Tibial artery (tissue), 4 donors: ENCODE measurements around the gene SAYSD1.

ENCODE experiments used
- DNase-seq, 2 donors: peaks; one replicate each; pipeline ENCODE4 v3.0.0-alpha.2; 2019
- H3K27ac ChIP-seq, 2 donors: fragments of 200-600 bp; sonication (generic) in 1 of 2; 1 replicate in 1 of 2; 2 replicates in 1 of 2; pipeline ENCODE4 v1.5.1; 2018 to 2019; ENCODE audit warnings: mild to moderate bottlenecking in 1 of 2
- H3K27me3 ChIP-seq, 2 donors: fragments of 200-600 bp; sonication (generic) in 1 of 2; one replicate each; pipeline versions ENCODE4 v1.5.1 to v1.6.0; 2016 to 2019
- H3K36me3 ChIP-seq, 3 donors: fragments of 200-600 bp; sonication (generic) in 2 of 3; one replicate each; pipeline ENCODE4 v1.5.1; 2016 to 2019; ENCODE audit warnings: mild to moderate bottlenecking in 2 of 3
- H3K4me1 ChIP-seq, 4 donors: fragments of 200-600 bp; sonication (generic) in 2 of 4; 1 replicate in 3 of 4; 2 replicates in 1 of 4; pipeline ENCODE4 v1.5.1; 2016 to 2019
- H3K4me3 ChIP-seq, 2 donors: fragments of 200-600 bp; sonication (generic) in 1 of 2; 1 replicate in 1 of 2; 2 replicates in 1 of 2; pipeline ENCODE4 v1.5.1; 2018 to 2019; ENCODE audit warnings: mild to moderate bottlenecking in 2 of 2
- H3K9me3 ChIP-seq, 3 donors: fragments of 200-600 bp; sonication (generic) in 1 of 3; one replicate each; pipeline ENCODE4 v1.5.1; 2016 to 2019
- intact Hi-C: fragments of 100-400 bp; cut with DNase I; formaldehyde crosslinking; loops from one replicate; pipeline ENCODE4 v1.15.0; 2023; ENCODE audit warnings: low total_unique reads
- TF ChIP-seq, protein P1 (sequence below), 2 experiments: fragments of 200-600 bp in 1 of 2; fragments of 450-650 bp in 1 of 2; IDR thresholded peaks; one replicate each; pipeline ENCODE4 v1.5.1; 2017 to 2019; ENCODE audit warnings: antibody characterized with exemption in 2 of 2, mild to moderate bottlenecking in 1 of 2, moderate library complexity in 1 of 2

SAYSD1 gene, protein sequence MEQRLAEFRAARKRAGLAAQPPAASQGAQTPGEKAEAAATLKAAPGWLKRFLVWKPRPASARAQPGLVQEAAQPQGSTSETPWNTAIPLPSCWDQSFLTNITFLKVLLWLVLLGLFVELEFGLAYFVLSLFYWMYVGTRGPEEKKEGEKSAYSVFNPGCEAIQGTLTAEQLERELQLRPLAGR

DNA sequence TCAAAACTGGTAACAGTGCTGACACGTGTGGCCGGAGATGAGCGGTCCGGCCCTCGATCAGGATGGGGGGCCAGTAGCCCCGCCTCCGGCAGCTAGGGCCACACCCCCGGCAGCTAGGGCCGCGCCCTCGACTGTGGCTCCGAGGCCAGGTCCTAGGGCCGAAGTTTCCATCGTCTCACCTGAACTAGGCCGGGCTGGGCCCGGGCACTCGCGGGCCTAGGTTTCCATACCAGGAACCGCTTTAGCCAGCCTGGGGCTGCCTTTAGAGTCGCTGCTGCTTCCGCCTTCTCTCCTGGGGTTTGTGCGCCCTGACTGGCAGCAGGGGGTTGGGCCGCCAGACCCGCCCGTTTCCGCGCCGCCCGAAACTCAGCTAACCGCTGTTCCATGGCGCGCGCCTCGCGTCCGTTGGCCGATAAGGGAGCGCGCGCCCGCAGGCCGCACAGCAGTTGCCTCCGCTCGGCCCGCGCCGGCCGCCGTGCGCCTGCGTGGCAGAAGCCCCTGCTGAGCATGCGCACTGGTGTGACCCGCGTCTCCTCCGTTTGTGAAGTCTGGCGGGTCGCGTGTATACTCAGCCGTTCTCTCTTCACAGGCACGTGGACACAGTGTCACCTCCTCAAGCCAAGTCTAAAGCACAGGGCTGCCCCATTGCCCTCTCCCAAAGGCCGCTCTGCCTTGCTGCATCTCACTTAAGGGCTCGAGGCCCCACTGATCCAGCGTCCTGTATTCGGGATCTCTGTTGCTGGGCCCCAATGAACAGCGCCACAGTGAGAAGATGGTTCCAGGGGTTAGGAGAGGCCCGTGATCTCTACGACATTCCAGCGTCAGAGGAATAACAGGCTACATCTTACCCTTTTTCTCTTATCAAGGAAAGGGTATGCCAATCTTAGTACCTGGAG is at the start of gene SAYSD1:
Gene SAYSD1 (minus strand): TSS at position 483 of the 896 bp plus-strand sequence. CDS start 97 bp downstream, at position 386.
- Histone ChIP-seq H3K4me3 (peak within 1 kb of the TSS; percentile 75), H3K4me1 (peaks cover 0 to 19% (median 6%) of the 10 kb centered on the region in 4 donors), H3K9me3 (no peaks in the 10 kb centered on the region), H3K27ac (peak within 1 kb of the TSS; percentile 90 to 95), H3K36me3 (peaks cover 0 to 15% (median 10%) of the 10 kb centered on the region in 3 donors), H3K27me3 (no peaks in the 10 kb centered on the region)
- peak; percentile 89 to 94 for DNase-seq
- intact Hi-C loops = no loop called here
- TF ChIP-seq, protein P1, sequence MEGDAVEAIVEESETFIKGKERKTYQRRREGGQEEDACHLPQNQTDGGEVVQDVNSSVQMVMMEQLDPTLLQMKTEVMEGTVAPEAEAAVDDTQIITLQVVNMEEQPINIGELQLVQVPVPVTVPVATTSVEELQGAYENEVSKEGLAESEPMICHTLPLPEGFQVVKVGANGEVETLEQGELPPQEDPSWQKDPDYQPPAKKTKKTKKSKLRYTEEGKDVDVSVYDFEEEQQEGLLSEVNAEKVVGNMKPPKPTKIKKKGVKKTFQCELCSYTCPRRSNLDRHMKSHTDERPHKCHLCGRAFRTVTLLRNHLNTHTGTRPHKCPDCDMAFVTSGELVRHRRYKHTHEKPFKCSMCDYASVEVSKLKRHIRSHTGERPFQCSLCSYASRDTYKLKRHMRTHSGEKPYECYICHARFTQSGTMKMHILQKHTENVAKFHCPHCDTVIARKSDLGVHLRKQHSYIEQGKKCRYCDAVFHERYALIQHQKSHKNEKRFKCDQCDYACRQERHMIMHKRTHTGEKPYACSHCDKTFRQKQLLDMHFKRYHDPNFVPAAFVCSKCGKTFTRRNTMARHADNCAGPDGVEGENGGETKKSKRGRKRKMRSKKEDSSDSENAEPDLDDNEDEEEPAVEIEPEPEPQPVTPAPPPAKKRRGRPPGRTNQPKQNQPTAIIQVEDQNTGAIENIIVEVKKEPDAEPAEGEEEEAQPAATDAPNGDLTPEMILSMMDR (IDR thresholded peaks at IDR 0.05) = no peak

DNA sequence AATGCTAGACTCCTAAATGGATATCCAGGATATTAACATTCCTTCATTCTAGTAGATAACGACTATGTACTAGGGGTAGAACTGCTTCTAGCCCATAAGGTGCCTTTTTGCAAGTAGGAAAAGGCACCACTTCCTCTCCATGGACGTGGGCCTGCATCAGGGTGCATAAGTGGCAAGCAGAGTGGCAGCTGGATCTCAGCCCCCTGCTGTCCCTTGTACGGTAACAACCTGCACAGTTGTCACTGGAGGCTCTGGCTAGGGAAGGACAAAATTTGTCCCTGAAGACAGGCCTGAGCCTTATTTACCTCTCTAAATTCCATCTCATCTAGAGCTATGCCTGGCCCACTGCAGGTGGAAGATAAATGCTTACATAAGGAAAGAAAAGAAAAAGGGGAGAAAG is 42.5 kb upstream of the SAYSD1 start:
- Histone ChIP-seq H3K9me3 (peaks cover 0 to 11% (median 8%) of the 10 kb centered on the region in 3 donors), H3K36me3 (no peaks in the 10 kb centered on the region), H3K4me1 (no peaks in the 10 kb centered on the region), H3K4me3 (no peak overlapping the region), H3K27me3 (peaks cover 0 to 8% of the 10 kb centered on the region in 2 donors), H3K27ac (no peak overlapping the region)
- TF ChIP-seq, protein P1 (IDR thresholded peaks at IDR 0.05) = no peak
- DNase-seq = no peak
- intact Hi-C loops = no loop called here

DNA sequence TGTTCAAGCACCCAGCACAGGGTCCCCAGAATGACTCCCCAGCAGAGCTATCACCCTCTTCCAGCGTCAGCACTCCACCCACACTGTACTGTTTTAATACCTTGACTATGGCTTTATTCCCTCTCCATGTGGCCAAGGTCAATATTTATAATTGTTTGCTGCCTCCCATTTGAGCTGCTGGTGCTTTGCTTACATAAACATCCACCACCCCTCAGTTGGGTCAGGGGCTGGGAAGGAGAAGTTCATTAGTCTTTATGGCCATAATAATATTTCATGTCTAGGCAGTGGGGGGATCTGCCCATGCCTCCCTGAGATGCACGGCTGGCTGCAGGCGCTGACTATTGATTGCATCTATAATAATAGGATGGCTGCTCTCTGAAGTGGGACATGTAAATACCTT is 41.8 kb upstream of the SAYSD1 start:
- Histone ChIP-seq H3K4me3 (no peak overlapping the region), H3K9me3 (peaks cover 0 to 11% (median 8%) of the 10 kb centered on the region in 3 donors), H3K4me1 (no peaks in the 10 kb centered on the region), H3K27me3 (peaks cover 0 to 8% of the 10 kb centered on the region in 2 donors), H3K36me3 (no peaks in the 10 kb centered on the region), H3K27ac (no peak overlapping the region)
- TF ChIP-seq, protein P1 (IDR thresholded peaks at IDR 0.05) = no peak
- DNase-seq = no peak
- intact Hi-C loops = no loop called here

DNA sequence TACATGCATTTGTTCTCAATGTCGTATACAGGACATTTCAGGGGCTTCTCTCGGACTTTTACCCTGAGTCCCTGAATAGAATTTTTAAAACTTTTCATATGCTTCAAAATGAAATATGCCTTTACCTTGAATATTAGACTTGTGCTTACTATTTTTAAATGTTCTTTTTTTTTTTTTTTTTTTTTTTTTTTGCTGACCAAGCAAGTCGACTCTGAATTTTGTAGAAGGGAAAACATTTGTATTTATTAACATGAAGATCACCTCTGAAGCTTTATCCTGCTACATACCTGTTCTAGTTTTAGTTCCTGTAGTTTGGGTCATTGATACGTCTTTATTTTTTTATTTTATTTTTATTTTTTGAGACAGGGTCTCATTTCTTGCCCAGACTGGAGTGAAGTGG is 39.7 kb upstream of the SAYSD1 start:
- DNase-seq = no peak
- Histone ChIP-seq H3K27me3 (peaks cover 0 to 8% of the 10 kb centered on the region in 2 donors), H3K9me3 (peaks cover 0 to 10% (median 5%) of the 10 kb centered on the region in 3 donors), H3K4me1 (no peaks in the 10 kb centered on the region), H3K4me3 (no peak overlapping the region), H3K36me3 (no peaks in the 10 kb centered on the region), H3K27ac (no peak overlapping the region)
- TF ChIP-seq, protein P1 (IDR thresholded peaks at IDR 0.05) = no peak
- intact Hi-C loops = no loop called here

DNA sequence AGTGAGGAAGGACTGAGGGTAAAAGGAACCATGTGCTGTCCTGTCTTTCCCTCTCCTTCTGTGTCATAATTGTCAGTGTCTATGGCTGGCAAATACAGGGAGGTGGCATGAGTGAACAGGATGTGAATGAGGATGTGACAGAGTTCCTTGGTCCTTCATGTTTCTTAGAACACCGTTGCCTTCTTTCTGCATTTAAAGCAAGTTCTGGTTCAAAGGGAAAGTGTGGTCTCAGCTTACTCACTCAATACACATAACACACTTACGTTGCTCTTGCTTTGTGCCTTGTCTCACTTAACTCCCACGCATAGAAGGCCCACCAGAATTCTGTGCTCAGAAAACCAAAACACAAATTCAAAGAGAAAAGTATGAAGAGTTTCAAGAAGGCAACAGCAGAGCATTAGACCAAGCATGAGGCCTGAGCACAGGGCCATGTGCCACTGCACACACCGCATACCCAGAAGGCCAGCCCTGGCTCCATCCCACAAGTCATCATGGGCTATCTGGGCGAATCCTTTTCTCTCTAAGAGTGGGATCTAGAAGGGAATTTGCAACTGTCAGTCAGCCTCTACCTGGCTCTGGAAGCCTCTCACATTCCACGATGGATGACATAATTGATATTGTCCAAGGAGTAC is 38.9 kb upstream of the SAYSD1 start:
- intact Hi-C loops = no loop called here
- Histone ChIP-seq H3K9me3 (peaks cover 0 to 2% (median 0%) of the 10 kb centered on the region in 3 donors), H3K27me3 (peaks cover 0 to 10% of the 10 kb centered on the region in 2 donors), H3K27ac (no peak overlapping the region), H3K4me3 (no peak overlapping the region), H3K4me1 (no peaks in the 10 kb centered on the region), H3K36me3 (no peaks in the 10 kb centered on the region)
- TF ChIP-seq, protein P1 (IDR thresholded peaks at IDR 0.05) = no peak
- DNase-seq = no peak
